Measurements from ENCODE around the gene SNCG. TPM values are rescaled to one million over a fixed set of nuclear protein-coding genes. Genes with fewer than 3 reads are reported as not detected.
A peak's percentile ranks its signal among the peaks of the same experiment; 100 is the strongest.
"Not testable (repeated sequence)": the region's sequence is repeated elsewhere in the genome, so short reads cannot be mapped to it uniquely, and the experiment has no call there.

SNCG gene
- total RNA-seq, 1 experiment from 2014 or later, result not detected

- no peak for DNase-seq (ENCODE audit: low spot score)
- H3K4me3 ChIP-seq (ENCODE audit: low read depth, low read length, poor library complexity, severe bottlenecking), result no peak overlapping the region
- ChIA-PET POLR2A (ENCODE audit: low non-redundant PET) (no interaction called here), CTCF (no interaction called here)
- H3K9me3 ChIP-seq (ENCODE audit: low read depth, low read length, poor library complexity, severe bottlenecking), result no peaks in the 10 kb centered on the region
- no peaks in the 10 kb centered on the region for H3K4me1 ChIP-seq (ENCODE audit: insufficient read depth, low read length, poor library complexity, severe bottlenecking)
- intact Hi-C loops (cut with micrococcal nuclease; ENCODE audit: unreplicated experiment), result no loop called here
- peaks cover 27% of the 10 kb centered on the region for H3K36me3 ChIP-seq (ENCODE audit: insufficient read depth, low read length, poor library complexity, severe bottlenecking)
- no peak overlapping the region for H3K27ac ChIP-seq (ENCODE audit: low read depth, low read length, poor library complexity, severe bottlenecking)
- TF ChIP-seq EZH2 (IDR thresholded peaks at IDR 0.05; ENCODE audit: borderline replicate concordance, low read depth, low read length, poor library complexity, severe bottlenecking) (no peak), CTCF (conservative IDR thresholded peaks at IDR 0.05; ENCODE audit: low read depth, low read length) (no peak)
- BruUV-seq (replicated peaks), result no TSS peak
- no peaks in the 10 kb centered on the region for H3K27me3 ChIP-seq (replicated peaks; ENCODE audit: insufficient read depth, low read depth, low read length, poor library complexity)
Observed at GRCh38 chr10:86932674-86933073, 25.7 kb upstream of the SNCG start.

- POLR2A ChIA-PET (ENCODE audit: low non-redundant PET); H3K4me3 ChIP-seq (ENCODE audit: low read depth, low read length, poor library complexity, severe bottlenecking); H3K4me1 ChIP-seq (ENCODE audit: insufficient read depth, low read length, poor library complexity, severe bottlenecking); intact Hi-C loops (cut with micrococcal nuclease; ENCODE audit: unreplicated experiment); H3K27me3 ChIP-seq (replicated peaks; ENCODE audit: insufficient read depth, low read depth, low read length, poor library complexity); CTCF ChIA-PET; H3K9me3 ChIP-seq (ENCODE audit: low read depth, low read length, poor library complexity, severe bottlenecking); BruUV-seq (replicated peaks); DNase-seq (ENCODE audit: low spot score): not testable (repeated sequence)
- H3K36me3 ChIP-seq (ENCODE audit: insufficient read depth, low read length, poor library complexity, severe bottlenecking), result peaks cover 18% of the 10 kb centered on the region
- peak overlapping the region; percentile 7 for H3K27ac ChIP-seq (ENCODE audit: low read depth, low read length, poor library complexity, severe bottlenecking)
Observed at GRCh38 chr10:86934162-86934711, 24.2 kb upstream of the SNCG start.

- intact Hi-C loops (cut with micrococcal nuclease; ENCODE audit: unreplicated experiment), result no loop called here
- no peak overlapping the region for H3K27ac ChIP-seq (ENCODE audit: low read depth, low read length, poor library complexity, severe bottlenecking)
- no peak for DNase-seq (ENCODE audit: low spot score)
- TF ChIP-seq CTCF (conservative IDR thresholded peaks at IDR 0.05; ENCODE audit: low read depth, low read length), result no peak
- no peak for TF ChIP-seq EZH2 (IDR thresholded peaks at IDR 0.05; ENCODE audit: borderline replicate concordance, low read depth, low read length, poor library complexity, severe bottlenecking)
- no peaks in the 10 kb centered on the region for H3K9me3 ChIP-seq (ENCODE audit: low read depth, low read length, poor library complexity, severe bottlenecking)
- H3K27me3 ChIP-seq (replicated peaks; ENCODE audit: insufficient read depth, low read depth, low read length, poor library complexity), result no peaks in the 10 kb centered on the region
- H3K36me3 ChIP-seq (ENCODE audit: insufficient read depth, low read length, poor library complexity, severe bottlenecking), result peaks cover under 1% of the 10 kb centered on the region
- CTCF ChIA-PET, result no interaction called here
- H3K4me3 ChIP-seq (ENCODE audit: low read depth, low read length, poor library complexity, severe bottlenecking), result no peak overlapping the region
- POLR2A ChIA-PET (ENCODE audit: low non-redundant PET), result no interaction called here
- no peaks in the 10 kb centered on the region for H3K4me1 ChIP-seq (ENCODE audit: insufficient read depth, low read length, poor library complexity, severe bottlenecking)
- no TSS peak for BruUV-seq (replicated peaks)
Observed at GRCh38 chr10:86936661-86937501, 21.5 kb upstream of the SNCG start.

All from A673 (cell line).